ENCODE measurements around the gene PPP3R1. TPM values are rescaled to one million over a fixed set of nuclear protein-coding genes. Genes with fewer than 3 reads are reported as not detected.

PPP3R1 gene
- total and polyA plus RNA-seq, 2 of the 8 experiments (the other 6 are each of a cell fraction or from before 2014, with no cell fraction given), result 9.3 to 85.1 TPM

DNA sequence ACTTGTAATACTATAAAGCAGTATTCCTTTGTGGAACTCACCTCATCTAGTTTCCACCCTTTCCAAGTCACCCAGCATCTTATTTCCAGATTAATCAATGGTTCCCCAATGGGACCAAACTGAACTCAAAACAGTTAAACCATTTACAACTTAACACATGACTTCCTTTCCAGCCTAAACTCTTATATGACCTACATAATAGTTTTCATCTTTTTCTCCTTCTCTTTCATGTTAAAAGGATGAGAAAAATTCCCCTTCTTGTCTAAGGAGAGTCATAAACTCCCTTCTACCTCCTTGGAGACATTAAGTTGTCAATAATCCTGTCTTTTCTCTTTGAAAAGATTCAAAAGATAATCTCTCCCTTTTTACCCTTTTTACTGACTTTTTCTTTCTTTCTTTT lies 6.7 kb downstream of the PPP3R1 start:
- Histone ChIP-seq H2BK15ac (ENCODE audit: low read length) (no peak overlapping the region), H3K79me1 (ENCODE audit: low read depth, low read length) (peaks cover 3% of the 10 kb centered on the region), H3K36me3 (ENCODE audit: control insufficient read depth in 2 of 4, insufficient read depth in 4 of 4, low read length in 3 of 4) (peaks cover 0 to 3% (median 0%) of the 10 kb centered on the region in 4 experiments; a peak in 2 of 8 replicates), H2AK5ac (ENCODE audit: low read depth, low read length) (no peak overlapping the region), H3K4me2 (ENCODE audit: insufficient read depth in 1 of 2, low read depth in 2 of 2, low read length in 2 of 2) (no peak overlapping the region), H2BK12ac (ENCODE audit: low read depth, low read length) (no peak overlapping the region), H3K27me3 (replicated peaks in 1 of 4; ENCODE audit: control insufficient read depth in 3 of 4, extremely low read depth in 1 of 4, insufficient read depth in 3 of 4, low read length in 3 of 4) (no peaks in the 10 kb centered on the region), H3K4me3 (ENCODE audit: extremely low read depth in 1 of 4, insufficient read depth in 2 of 4, low read depth in 3 of 4, low read length in 4 of 4) (no peak overlapping the region), H3K56ac (replicated peaks; ENCODE audit: insufficient read length, low read depth, low read length) (no peak overlapping the region), H2BK120ac (replicated peaks; ENCODE audit: low read depth, low read length) (no peak overlapping the region), H3K23me2 (ENCODE audit: low read depth, low read length) (no peaks in the 10 kb centered on the region), H4K8ac (ENCODE audit: extremely low read depth, insufficient read depth, low read length) (no peak overlapping the region), H3K23ac (ENCODE audit: insufficient read length) (no peak overlapping the region), H2AFZ (ENCODE audit: low read length) (no peak overlapping the region), H3K4ac (replicated peaks; ENCODE audit: insufficient read length, low read depth, low read length) (no peak overlapping the region), H3K18ac (ENCODE audit: extremely low read depth, low read length) (no peak overlapping the region), H4K5ac (ENCODE audit: insufficient read length, low read depth, low read length) (no peak overlapping the region), H2BK5ac (ENCODE audit: low read depth, low read length) (no peak overlapping the region), H4K20me1 (replicated peaks in 1 of 2; ENCODE audit: control insufficient read depth in 1 of 2, insufficient read depth in 2 of 2, low read length in 2 of 2) (peaks cover 25 to 40% of the 10 kb centered on the region in 2 experiments), H2BK20ac (ENCODE audit: low read length) (no peak overlapping the region), H3K27ac (ENCODE audit: low read depth, low read length) (no peak overlapping the region), H3K9ac (replicated peaks in 1 of 4; ENCODE audit: extremely low read depth in 1 of 4, low read depth in 3 of 4, low read length in 3 of 4) (no peak overlapping the region), H3K79me2 (ENCODE audit: control insufficient read depth in 1 of 2, insufficient read depth in 2 of 2, low read length in 2 of 2) (peaks cover 62 to 100% of the 10 kb centered on the region in 2 experiments), H3K9me3 (ENCODE audit: insufficient read depth in 2 of 2, low read depth in 1 of 2, low read length in 1 of 2) (no peaks in the 10 kb centered on the region), H3K4me1 (replicated peaks in 1 of 4; ENCODE audit: control insufficient read depth in 3 of 4, insufficient read depth in 4 of 4, low read length in 3 of 4) (peaks cover 2 to 15% (median 8%) of the 10 kb centered on the region in 4 experiments; a peak in 6 of 7 replicates), H4K91ac (replicated peaks; ENCODE audit: insufficient read length, low read length) (no peak overlapping the region), H3K14ac (ENCODE audit: insufficient read length) (no peak overlapping the region)
- FAIRE-seq (no peak), DNase-seq (ENCODE audit: low read depth in 1 of 2, low spot score in 2 of 2) (no peak)
- ChIA-PET CTCF (ENCODE audit: partially characterized antibody) (interaction anchor here (1.8 to 2.1 kb wide), 3 partner anchors 26 to 124 kb away, joined by 5 to 7 read pairs (median 6); no protein-coding TSS in a partner anchor), POLR2A (ENCODE audit: partially characterized antibody) (no interaction called here)
- TF ChIP-seq RAD21 (IDR thresholded peaks at IDR 0.05 in 1 of 2, conservative IDR thresholded peaks at IDR 0.05 in 1 of 2; ENCODE audit: low read depth in 2 of 2, low read length in 2 of 2) (no peak), CBX5 (IDR thresholded peaks at IDR 0.05; ENCODE audit: low read depth, low read length) (no peak), YY1 (IDR thresholded peaks at IDR 0.05; ENCODE audit: low read depth, low read length) (no peak), POLR2A (IDR thresholded peaks at IDR 0.05; ENCODE audit: control extremely low read depth in 1 of 2, low read depth in 2 of 2, low read length in 2 of 2) (no peak), SP4 (IDR thresholded peaks at IDR 0.05; ENCODE audit: low read length) (no peak), TBP (IDR thresholded peaks at IDR 0.05; ENCODE audit: low read depth, low read length) (no peak), SUZ12 (IDR thresholded peaks at IDR 0.05; ENCODE audit: low read length) (no peak), SP1 (IDR thresholded peaks at IDR 0.05; ENCODE audit: low read depth, low read length) (no peak), HDAC6 (IDR thresholded peaks at IDR 0.05; ENCODE audit: low read depth, low read length) (no peak), TCF12 (IDR thresholded peaks at IDR 0.05; ENCODE audit: low read depth, low read length) (no peak), SRF (IDR thresholded peaks at IDR 0.05; ENCODE audit: low read depth, low read length) (no peak), SIRT6 (IDR thresholded peaks at IDR 0.05; ENCODE audit: low read length) (no peak), GTF2F1 (IDR thresholded peaks at IDR 0.05; ENCODE audit: borderline replicate concordance, low read depth, low read length) (no peak), CREB1 (IDR thresholded peaks at IDR 0.05) (no peak)

Data from H1 (cell line).